ENCODE measurements around the gene PLCG2.
"Not testable (repeated sequence)": the region's sequence is repeated elsewhere in the genome, so short reads cannot be mapped to it uniquely, and the experiment has no call there.

PLCG2 gene

DNA sequence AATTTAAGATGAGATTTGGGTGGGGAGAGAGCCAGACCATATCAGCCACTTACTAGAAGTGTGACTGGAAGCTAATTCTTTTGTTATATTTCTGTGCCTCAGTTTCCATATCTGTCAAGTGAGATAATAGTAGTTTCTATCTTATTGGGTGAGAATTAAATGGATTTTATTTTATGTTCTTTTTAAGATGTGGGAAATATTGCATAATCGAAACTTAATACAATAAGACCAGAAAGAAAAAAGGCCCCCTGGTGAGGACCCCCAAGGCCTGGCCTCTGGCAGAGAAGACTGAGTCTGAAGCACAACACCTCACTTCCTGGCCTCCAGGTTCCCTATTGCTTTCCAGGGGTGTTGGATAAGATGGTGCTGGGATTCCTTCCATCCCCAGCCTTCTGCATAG is 13.7 kb downstream of the PLCG2 start:
- DNase-seq, result no peak

DNA sequence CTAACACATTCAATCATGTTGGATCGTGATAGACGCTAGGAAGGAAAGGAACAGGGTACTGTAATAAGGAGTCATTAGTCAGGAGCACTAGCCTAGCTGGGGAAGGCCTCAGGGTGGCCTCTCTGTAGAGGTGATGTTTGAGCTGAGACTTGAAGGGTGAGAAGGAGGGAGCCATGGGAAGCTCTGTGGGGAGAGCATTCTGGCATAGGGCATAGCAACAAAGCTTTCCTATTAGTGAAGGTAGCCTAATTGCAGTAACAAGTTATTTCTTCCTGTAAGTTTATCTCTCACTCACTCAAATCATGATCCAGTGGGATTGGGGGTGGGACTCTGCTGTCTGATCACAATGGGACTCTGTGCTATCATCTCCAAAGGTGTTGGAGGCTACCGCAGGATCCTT is 16.1 kb downstream of the PLCG2 start:
- no peak for DNase-seq

- DNase-seq, result no peak
These were observed 16.9 kb downstream of the PLCG2 start for GRCh38 chr16:81796035-81796434.

DNA sequence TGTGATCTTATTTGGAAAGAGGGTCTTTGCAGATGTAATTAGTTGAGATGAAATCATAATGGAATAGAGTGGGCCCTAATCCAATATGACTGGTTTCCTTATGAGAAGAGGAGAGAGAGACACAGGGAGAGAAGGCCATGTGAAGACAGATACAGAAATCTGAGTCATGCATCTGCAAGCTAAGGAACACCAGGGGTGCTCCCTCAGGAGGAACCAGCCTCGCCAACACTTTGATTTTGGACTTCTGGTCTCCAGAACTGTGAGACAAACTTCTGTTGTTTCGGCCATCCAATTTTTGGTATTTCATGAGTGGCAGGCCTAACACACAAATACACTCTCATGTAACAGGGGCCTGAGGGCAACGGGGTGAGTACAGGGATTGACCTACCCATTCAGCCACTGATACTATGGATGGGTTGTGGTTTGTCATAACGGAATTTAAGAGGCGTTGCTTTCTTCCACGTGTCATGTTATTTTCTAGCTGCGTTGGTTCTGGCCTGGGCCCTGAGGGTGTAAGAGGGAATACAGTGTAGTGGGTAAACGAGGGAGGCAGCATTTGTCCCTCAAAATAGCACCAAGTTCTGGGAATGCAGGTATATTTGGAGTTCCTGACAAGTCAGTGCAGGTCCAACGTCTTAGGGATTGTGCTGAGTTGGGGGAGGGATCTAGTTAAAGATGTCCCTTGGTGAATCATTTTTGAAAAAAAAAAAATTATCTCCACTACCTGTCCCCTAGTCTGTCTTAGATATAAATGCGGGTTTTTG is 17.7 kb downstream of the PLCG2 start:
- DNase-seq, result no peak

- DNase-seq, result no peak
These were observed 18.4 kb downstream of the PLCG2 start for GRCh38 chr16:81797443-81797842.

- DNase-seq, result no peak
These were observed 19.4 kb downstream of the PLCG2 start for GRCh38 chr16:81798311-81799137.

- DNase-seq, result no peak
These were observed 20.0 kb downstream of the PLCG2 start for GRCh38 chr16:81799138-81799504.

DNA sequence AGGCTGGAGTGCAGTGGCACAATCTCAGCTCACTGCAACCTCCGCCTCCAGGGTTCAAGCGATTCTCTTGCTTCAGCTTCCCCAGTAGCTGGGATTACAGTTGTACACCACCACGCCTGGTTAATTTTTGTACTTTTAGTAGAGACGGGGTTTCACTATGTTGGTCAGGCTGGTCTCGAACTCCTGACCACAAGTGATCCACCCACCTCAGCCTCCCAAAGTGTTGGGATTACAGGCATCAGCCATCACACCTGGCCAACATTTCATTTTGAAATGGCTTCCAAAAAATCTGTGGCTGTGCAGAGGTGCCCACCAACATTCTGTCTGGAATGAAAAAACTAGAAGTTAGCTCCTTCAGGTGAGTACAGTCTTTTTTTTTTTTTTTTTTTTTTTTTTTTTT is 22.6 kb downstream of the PLCG2 start:
- not testable (repeated sequence) for DNase-seq

GRCh38 chr16:81803332-81803731 is 24.2 kb downstream of the PLCG2 start:
- DNase-seq, result no peak

- no peak for DNase-seq
These were observed 25.1 kb downstream of the PLCG2 start for GRCh38 chr16:81804134-81804610.

- no peak for DNase-seq
These were observed 27.6 kb downstream of the PLCG2 start for GRCh38 chr16:81806696-81807095.

- DNase-seq, result no peak
These were observed 28.8 kb downstream of the PLCG2 start for GRCh38 chr16:81807767-81808358.

GRCh38 chr16:81808933-81809480 is 29.9 kb downstream of the PLCG2 start:
- DNase-seq, result no peak

DNA sequence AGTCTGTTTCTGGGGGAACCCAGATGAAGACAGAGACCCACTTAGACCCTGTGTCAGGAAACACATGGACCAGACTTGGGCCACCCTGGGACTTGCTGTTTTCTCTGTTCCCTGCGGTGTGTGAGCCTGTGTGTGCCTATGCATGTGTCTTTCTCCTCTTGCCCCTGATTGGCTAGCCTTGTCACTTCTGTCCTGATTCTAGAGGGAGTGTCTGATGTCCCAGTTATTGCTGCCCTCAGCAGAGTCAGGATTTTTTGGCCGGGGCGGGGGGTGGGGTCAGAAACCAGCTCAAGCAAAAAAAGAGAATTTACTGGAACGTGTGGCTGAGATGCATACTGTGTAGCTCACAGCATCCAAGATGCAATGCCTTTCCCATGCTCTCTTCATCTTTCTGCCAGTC is 30.5 kb downstream of the PLCG2 start:
- no peak for DNase-seq

DNA sequence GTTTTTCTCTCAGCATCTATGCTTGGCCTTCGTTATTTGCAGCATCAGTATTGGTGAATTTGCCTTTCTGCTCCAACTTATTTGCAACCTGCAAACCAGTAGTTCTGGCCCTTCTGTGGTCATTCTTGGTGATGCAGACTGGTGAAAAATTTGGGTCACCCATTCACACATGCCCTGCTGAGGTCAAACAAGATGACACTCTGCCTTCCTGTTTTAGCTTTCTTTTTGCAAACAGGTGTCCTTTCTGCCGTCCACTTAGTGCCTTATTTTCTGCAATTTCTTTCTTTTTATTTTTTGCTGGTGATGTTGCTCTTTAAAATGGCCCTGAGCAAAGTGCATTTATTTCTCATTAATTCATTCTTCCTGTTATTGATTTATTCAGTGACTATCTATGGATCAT is 31.3 kb downstream of the PLCG2 start:
- no peak for DNase-seq

GRCh38 chr16:81810894-81811538 is 31.9 kb downstream of the PLCG2 start:
- no peak for DNase-seq

- DNase-seq, result no peak
These were observed 34.6 kb downstream of the PLCG2 start for GRCh38 chr16:81813648-81814047.

DNA sequence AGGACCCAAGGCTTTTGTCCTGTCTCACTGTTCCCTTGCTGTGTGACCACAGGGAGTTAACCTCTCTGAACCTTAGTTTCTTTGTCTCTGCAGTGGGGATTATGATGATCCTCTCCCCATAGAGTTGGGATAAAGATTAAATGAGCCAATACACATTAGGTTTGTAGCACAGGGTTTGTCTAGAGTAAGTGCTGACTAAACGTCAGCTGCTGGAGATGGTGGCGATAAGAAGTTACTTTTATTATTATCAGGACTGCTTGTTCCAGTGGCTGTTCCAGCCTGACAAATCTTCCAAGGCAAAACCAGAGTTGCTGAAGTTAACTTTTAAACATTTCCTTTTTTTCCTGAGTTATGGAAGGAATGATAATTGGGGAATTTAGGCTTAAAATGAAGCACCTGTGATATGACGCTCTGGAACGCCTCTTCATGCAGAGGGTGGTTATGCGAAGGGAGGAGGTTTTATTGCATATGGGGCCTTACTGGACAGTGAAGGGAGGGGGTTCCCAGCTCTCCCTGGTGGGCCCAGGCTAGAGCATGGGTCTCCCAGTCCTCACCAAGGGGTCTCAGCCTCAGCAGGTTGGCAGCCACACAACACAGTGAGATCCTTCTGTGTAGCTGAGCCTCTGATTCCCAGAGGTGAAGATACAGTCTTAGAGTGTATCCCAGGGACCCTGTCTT is 35.8 kb downstream of the PLCG2 start:
- no peak for DNase-seq

GRCh38 chr16:81815429-81815766 is 36.3 kb downstream of the PLCG2 start:
- no peak for DNase-seq

DNA sequence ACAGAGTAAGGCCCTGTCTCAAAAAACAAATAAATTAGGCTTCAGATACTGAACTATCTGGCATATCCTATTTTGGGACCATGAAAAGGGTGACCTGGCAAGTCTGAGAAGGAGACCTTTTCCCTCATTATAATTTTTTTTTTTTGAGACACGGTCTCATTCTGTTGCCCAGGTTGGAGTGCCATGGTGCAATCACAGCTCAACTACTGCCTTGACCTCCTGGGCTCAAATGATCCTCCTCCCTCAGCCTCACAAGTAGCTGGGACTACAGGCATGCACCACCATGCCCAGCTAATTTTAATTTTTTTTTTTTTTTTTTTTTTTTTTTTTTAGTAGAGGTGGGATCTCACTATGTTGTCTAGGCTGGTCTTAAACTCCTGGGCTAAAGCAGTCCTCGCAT is 37.3 kb downstream of the PLCG2 start:
- no peak for DNase-seq

- DNase-seq, result no peak
These were observed 37.7 kb downstream of the PLCG2 start for GRCh38 chr16:81816793-81817210.

- DNase-seq, result no peak
These were observed 38.2 kb downstream of the PLCG2 start for GRCh38 chr16:81817296-81817695.
